ENCODE results near the gene ADAP1.

The ADAP1 gene

DNA sequence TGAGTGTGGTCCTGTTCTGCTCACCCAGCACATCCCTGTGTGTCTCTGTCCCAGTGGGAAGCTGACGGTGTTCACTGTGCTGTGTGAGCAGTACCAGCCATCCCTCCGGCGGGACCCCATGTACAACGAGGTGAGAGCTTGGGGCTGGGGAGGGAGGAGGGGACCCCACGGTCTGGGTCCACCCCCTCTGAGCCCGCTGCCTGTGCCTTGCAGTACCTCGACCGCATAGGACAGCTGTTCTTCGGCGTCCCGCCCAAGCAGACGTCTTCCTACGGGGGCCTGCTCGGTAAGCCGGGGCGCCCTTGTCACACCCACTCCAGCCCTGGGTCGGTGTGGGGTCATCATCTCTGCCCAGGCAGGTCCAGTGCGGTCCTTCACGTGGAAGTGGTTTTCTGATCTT, 60.8 kb downstream of the ADAP1 start:
- TF ChIP-seq, protein P1, sequence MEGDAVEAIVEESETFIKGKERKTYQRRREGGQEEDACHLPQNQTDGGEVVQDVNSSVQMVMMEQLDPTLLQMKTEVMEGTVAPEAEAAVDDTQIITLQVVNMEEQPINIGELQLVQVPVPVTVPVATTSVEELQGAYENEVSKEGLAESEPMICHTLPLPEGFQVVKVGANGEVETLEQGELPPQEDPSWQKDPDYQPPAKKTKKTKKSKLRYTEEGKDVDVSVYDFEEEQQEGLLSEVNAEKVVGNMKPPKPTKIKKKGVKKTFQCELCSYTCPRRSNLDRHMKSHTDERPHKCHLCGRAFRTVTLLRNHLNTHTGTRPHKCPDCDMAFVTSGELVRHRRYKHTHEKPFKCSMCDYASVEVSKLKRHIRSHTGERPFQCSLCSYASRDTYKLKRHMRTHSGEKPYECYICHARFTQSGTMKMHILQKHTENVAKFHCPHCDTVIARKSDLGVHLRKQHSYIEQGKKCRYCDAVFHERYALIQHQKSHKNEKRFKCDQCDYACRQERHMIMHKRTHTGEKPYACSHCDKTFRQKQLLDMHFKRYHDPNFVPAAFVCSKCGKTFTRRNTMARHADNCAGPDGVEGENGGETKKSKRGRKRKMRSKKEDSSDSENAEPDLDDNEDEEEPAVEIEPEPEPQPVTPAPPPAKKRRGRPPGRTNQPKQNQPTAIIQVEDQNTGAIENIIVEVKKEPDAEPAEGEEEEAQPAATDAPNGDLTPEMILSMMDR (IDR thresholded peaks at IDR 0.05) = no peak

DNA sequence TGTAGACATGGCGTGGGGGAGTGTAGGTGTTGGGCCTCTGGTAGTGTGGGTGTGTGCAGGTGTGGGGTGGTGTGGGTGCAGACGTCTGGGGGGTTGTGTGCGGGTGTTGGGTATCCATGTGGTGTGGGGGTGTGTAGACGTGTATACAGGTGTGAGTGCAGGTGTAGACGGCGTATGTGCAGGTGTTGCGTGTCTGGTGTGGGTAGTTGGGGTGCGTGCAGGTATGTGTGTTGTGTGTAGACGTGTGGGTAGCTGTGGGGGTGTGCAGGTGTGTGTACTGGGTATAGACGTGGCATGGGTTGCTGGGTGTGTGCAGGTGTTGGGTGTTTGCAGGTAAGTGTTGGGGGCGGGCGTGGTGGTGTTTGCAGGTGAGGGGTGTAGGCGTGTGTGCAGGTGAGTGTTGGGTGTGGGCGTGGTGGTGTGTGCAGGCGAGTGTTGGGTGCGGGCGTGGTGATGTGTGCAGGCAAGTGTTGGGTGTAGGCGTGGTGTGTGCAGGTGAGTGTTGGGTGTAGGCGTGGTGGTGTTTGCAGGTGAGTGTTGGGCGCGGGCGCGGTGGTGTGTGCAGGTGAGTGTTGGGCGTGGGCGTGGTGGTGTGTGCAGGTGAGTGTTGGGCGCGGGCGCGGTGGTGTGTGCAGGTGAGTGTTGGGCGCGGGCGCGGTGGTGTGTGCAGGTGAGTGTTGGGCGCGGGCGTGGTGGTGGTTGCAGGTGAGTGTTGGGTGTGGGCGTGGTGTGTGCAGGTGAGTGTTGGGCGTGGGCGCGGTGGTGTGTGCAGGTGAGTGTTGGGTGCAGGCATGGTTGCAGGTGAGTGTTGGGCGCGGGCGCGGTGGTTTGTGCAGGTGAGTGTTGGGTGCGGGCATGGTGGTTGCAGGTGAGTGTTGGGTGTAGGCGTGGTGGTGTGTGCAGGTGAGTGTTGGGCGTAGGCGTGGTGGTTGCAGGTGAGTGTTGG, 61.6 kb downstream of the ADAP1 start:
- TF ChIP-seq, protein P1 (IDR thresholded peaks at IDR 0.05) = no peak

GRCh38 chr7:891805-892204, 62.7 kb downstream of the ADAP1 start:
- TF ChIP-seq, protein P1 (IDR thresholded peaks at IDR 0.05) = no peak

GRCh38 chr7:891291-891690, 63.2 kb downstream of the ADAP1 start:
- TF ChIP-seq, protein P1 (IDR thresholded peaks at IDR 0.05) = no peak

- TF ChIP-seq, protein P1 (IDR thresholded peaks at IDR 0.05) = no peak
These were observed 63.6 kb downstream of the ADAP1 start for GRCh38 chr7:890868-891267.

GRCh38 chr7:889391-889790, 65.1 kb downstream of the ADAP1 start:
- TF ChIP-seq, protein P1 (IDR thresholded peaks at IDR 0.05) = no peak

GRCh38 chr7:889025-889390, 65.5 kb downstream of the ADAP1 start:
- TF ChIP-seq, protein P1 (IDR thresholded peaks at IDR 0.05) = no peak

All from LNCAP (cell line).